Astrocyte of the cerebellum (primary cell): Measurements from ENCODE around the gene DRP2.

ENCODE experiments used
- DNase-seq: peaks from one replicate; pipeline ENCODE4 v3.0.0-alpha.2; 2011; ENCODE audit warnings: low read depth
- H3K4me3 ChIP-seq: 2 replicates; pipeline ENCODE4 v1.5.1; 2011; ENCODE audit warnings: mild to moderate bottlenecking, low read depth, low read length, moderate library complexity
- in situ Hi-C: cut with HindIII; loops from 2 replicates; pipeline ENCODE4 v1.10.0; 2017; ENCODE audit warnings: low sequenced_read_pairs
- TF ChIP-seq, protein P1 (sequence below): IDR thresholded peaks from 2 replicates; pipeline ENCODE4 v1.5.1; 2012; ENCODE audit warnings: low read length, low read depth, moderate library complexity, mild to moderate bottlenecking; ENCODE audit errors: missing control alignments

The DRP2 gene

DNA sequence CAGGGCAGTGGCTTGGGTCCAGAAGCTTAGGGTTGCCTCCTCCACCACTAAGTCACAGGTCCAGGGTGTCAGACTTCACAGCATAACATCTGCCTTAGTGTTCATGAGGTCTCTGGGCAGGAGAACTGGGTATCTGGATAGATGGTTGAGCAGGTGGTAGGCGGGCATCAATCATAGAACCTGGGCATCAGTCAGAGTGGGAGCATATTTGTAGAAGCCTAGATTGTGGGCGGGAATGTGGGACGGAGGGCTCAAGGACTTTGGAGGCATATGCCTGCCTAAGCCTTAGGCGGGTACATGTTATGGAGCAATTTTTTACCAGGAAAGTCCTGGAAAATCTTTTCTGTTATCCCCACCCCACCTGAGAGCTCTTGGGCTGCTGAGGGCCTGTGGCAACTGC is 43.0 kb downstream of the DRP2 start:
- TF ChIP-seq, protein P1, sequence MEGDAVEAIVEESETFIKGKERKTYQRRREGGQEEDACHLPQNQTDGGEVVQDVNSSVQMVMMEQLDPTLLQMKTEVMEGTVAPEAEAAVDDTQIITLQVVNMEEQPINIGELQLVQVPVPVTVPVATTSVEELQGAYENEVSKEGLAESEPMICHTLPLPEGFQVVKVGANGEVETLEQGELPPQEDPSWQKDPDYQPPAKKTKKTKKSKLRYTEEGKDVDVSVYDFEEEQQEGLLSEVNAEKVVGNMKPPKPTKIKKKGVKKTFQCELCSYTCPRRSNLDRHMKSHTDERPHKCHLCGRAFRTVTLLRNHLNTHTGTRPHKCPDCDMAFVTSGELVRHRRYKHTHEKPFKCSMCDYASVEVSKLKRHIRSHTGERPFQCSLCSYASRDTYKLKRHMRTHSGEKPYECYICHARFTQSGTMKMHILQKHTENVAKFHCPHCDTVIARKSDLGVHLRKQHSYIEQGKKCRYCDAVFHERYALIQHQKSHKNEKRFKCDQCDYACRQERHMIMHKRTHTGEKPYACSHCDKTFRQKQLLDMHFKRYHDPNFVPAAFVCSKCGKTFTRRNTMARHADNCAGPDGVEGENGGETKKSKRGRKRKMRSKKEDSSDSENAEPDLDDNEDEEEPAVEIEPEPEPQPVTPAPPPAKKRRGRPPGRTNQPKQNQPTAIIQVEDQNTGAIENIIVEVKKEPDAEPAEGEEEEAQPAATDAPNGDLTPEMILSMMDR, result no peak
- in situ Hi-C loops, result no loop called here
- no peak for DNase-seq
- H3K4me3 ChIP-seq, result no peak overlapping the region

DNA sequence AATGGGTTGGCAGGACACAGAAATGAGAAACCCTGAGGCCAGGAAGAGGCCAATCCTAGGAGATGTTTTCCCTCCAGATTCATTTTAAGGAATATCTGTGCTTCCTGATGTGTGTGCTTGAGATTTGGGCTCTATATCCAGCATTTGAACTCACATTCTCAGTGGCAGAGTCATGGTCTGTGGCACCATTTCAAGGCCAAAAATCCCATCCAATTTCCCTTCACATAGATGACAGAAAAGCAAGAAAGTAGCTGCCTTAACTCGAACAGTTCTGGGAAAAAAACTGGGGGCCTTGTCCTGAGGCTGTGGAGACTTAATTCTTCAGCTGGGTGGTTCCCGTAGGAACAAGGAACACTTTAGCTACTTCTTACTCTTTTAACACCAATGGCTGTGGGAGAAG is 44.2 kb downstream of the DRP2 start:
- no peak for DNase-seq
- TF ChIP-seq, protein P1, result no peak
- in situ Hi-C loops, result no loop called here
- H3K4me3 ChIP-seq, result no peak overlapping the region

DNA sequence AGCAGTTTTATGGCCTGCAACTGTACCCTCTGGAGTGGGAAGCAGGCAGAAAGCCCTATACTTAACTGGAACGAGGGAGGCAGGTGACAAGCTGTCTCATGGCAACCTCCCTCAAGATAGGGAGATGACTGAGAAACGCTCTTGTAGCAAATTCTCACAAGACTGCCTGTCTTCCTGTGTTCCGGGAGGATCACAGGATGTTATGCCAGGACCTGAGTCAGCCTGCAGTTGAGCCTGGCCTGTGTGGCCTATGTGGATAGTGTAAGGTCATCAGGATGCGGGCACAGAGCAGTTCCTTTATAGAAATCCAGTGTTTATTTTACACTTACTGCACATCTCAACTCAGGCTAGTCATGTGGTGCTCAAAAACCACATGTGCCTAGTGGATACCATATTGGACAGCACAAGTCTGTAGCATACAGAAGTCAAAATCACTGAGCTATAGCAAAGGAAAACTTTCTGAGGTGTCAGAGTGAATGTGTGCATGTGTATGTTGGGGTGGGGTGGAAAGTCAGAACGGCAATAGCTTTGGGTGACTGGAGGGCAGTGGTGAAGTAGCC is 46.4 kb downstream of the DRP2 start:
- H3K4me3 ChIP-seq, result no peak overlapping the region
- TF ChIP-seq, protein P1, result no peak
- DNase-seq, result no peak
- in situ Hi-C loops, result no loop called here

DNA sequence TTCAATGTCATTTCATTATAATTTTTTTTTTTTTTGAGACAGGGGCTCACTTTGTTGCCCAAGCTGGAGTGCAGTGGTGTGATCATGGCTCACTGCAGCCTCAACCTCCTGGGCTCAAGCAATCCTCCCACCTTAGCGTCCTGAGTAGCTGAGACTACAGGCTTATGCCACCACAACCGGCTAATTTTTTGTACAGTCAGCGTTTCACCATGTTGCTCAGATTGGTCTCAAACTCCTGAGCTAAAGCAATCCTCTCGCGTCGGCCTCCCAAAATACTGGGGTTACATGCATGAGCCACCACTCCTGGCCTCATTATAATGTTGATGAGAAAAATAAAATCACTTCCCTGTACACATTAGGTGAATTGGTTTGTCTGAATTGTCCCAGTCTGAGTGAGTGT is 54.6 kb downstream of the DRP2 start:
- TF ChIP-seq, protein P1, result no peak
- in situ Hi-C loops, result no loop called here
- DNase-seq, result no peak
- H3K4me3 ChIP-seq, result no peak overlapping the region

DNA sequence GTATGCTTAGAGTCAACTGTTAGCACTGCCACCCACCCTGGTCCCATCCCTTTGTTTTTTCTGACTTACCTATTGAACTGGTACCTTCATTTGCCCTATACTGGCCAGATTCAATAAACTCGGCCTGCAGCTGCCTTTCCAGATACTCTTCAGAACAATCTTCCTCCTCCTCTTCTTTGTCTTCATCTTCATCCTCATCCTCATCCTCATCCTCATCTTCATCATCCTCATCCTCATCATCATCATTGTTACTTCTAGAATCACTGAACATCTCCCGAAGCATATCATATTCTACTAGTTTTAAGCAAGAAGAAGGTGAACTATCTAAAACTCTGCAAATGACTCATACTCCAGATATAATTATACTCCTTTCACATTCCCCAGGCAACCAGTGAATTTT is 56.7 kb downstream of the DRP2 start:
- in situ Hi-C loops, result no loop called here
- H3K4me3 ChIP-seq, result no peak overlapping the region
- TF ChIP-seq, protein P1, result no peak
- DNase-seq, result no peak

DNA sequence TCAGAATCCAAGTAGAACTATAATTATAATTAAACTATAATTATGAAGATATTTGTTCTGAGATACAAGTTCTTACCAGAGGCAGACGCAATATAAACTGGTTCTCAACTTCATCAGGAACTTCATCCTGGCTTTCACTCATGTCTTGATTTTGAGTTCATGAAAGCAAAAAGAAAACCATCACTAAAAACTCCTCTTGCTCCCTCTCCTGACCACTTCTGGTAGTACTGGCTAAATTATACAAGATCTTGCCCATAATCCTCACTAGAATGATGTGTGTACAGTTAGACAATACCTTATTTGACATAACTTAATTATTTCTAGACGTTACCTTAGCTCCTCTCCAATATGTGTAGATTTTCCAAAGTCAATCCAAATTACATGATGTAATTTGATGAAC is 67.8 kb downstream of the DRP2 start:
- in situ Hi-C loops, result no loop called here
- DNase-seq, result peak; percentile 22
- TF ChIP-seq, protein P1, result peak; percentile 47
- no peak overlapping the region for H3K4me3 ChIP-seq
